Measurements from ENCODE around the gene LGI2. TPM values are rescaled to one million over a fixed set of nuclear protein-coding genes. Genes with fewer than 3 reads are reported as not detected.

LGI2 gene
- total RNA-seq, 1 experiment from 2014 or later = 0.43 TPM

DNA sequence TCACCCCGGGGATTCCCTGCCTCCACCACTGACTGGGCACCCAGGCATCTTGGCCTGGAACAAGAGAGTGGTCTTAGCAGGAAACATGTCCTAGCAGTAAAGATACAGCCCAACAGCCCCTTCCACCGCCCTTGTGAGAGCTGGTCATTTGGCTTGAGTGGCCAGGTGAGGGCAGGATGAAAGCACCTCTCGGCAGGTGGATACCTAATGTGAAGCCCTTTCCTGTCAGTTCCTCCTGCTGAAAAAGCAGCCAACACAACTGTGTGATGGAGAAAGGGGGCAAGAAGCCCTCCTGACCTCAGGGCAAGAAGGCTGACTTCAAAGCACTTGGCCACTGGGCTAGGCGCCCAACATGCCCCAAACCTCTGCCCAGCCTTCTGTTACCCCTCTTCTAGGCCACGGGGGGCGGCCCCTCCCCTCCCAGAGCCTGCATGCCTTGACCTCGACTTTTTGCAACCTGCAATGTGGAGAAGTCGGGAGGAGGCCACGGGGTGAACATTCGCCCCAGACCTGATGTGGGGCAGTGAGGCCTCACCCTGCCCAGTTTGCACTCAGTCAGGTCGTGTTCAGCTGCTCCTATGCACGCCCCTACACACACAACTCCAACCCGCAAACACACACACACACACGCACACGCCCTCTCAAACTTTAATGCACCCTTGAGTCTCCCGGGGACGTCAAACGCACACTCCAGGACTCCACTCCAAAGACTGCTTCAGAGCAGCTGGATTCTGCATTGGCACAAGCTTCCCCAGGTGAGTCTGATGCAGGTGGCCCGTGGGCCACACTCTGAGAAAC, 1.1 kb downstream of the LGI2 start:
- no peak for DNase-seq (ENCODE audit: low spot score)
- no peaks in the 10 kb centered on the region for H3K4me1 ChIP-seq (ENCODE audit: insufficient read depth, low read length, poor library complexity, severe bottlenecking)
- H3K36me3 ChIP-seq (ENCODE audit: insufficient read depth, low read length, poor library complexity, severe bottlenecking) = no peaks in the 10 kb centered on the region
- H3K4me3 ChIP-seq (ENCODE audit: low read depth, low read length, poor library complexity, severe bottlenecking) = peak overlapping the region; percentile 33
- TF ChIP-seq, protein P1, sequence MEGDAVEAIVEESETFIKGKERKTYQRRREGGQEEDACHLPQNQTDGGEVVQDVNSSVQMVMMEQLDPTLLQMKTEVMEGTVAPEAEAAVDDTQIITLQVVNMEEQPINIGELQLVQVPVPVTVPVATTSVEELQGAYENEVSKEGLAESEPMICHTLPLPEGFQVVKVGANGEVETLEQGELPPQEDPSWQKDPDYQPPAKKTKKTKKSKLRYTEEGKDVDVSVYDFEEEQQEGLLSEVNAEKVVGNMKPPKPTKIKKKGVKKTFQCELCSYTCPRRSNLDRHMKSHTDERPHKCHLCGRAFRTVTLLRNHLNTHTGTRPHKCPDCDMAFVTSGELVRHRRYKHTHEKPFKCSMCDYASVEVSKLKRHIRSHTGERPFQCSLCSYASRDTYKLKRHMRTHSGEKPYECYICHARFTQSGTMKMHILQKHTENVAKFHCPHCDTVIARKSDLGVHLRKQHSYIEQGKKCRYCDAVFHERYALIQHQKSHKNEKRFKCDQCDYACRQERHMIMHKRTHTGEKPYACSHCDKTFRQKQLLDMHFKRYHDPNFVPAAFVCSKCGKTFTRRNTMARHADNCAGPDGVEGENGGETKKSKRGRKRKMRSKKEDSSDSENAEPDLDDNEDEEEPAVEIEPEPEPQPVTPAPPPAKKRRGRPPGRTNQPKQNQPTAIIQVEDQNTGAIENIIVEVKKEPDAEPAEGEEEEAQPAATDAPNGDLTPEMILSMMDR (conservative IDR thresholded peaks at IDR 0.05; ENCODE audit: low read depth, low read length) = no peak
- TF ChIP-seq EZH2 (IDR thresholded peaks at IDR 0.05; ENCODE audit: borderline replicate concordance, low read depth, low read length, poor library complexity, severe bottlenecking) = no peak
- peaks cover 84% of the 10 kb centered on the region for H3K27me3 ChIP-seq (replicated peaks; ENCODE audit: insufficient read depth, low read depth, low read length, poor library complexity)
- no peak overlapping the region for H3K27ac ChIP-seq (ENCODE audit: low read depth, low read length, poor library complexity, severe bottlenecking)
- intact Hi-C loops (cut with micrococcal nuclease; ENCODE audit: unreplicated experiment) = no loop called here
- CTCF ChIA-PET = no interaction called here
- H3K9me3 ChIP-seq (ENCODE audit: low read depth, low read length, poor library complexity, severe bottlenecking) = no peaks in the 10 kb centered on the region
- BruUV-seq (replicated peaks) = no TSS peak
- POLR2A ChIA-PET (ENCODE audit: low non-redundant PET) = no interaction called here

DNA sequence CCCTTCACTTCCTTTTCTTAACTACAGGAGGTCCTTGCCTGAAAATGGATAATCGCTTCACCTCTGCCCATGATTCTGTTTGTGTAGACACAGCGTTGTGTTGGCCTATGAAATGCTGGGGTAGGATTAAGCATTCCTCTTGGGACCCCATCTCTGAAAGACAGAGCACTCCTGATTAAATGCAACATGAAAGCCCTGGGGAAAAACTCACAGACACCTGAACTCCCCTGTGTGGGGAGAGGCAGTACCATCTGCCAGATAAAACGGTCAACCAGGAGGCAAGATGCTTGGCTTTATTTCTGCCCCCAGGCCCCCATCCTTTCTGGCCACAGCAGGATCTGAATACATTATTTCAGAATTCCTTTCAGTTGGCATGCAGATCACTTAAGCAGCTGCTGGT, 1.9 kb downstream of the LGI2 start:
- no peaks in the 10 kb centered on the region for H3K36me3 ChIP-seq (ENCODE audit: insufficient read depth, low read length, poor library complexity, severe bottlenecking)
- no TSS peak for BruUV-seq (replicated peaks)
- no peak for DNase-seq (ENCODE audit: low spot score)
- TF ChIP-seq, protein P1 (conservative IDR thresholded peaks at IDR 0.05; ENCODE audit: low read depth, low read length) = no peak
- TF ChIP-seq EZH2 (IDR thresholded peaks at IDR 0.05; ENCODE audit: borderline replicate concordance, low read depth, low read length, poor library complexity, severe bottlenecking) = no peak
- intact Hi-C loops (cut with micrococcal nuclease; ENCODE audit: unreplicated experiment) = no loop called here
- H3K4me1 ChIP-seq (ENCODE audit: insufficient read depth, low read length, poor library complexity, severe bottlenecking) = no peaks in the 10 kb centered on the region
- H3K27ac ChIP-seq (ENCODE audit: low read depth, low read length, poor library complexity, severe bottlenecking) = no peak overlapping the region
- H3K27me3 ChIP-seq (replicated peaks; ENCODE audit: insufficient read depth, low read depth, low read length, poor library complexity) = peaks cover 82% of the 10 kb centered on the region
- no peak overlapping the region for H3K4me3 ChIP-seq (ENCODE audit: low read depth, low read length, poor library complexity, severe bottlenecking)
- POLR2A ChIA-PET (ENCODE audit: low non-redundant PET) = no interaction called here
- CTCF ChIA-PET = no interaction called here
- no peaks in the 10 kb centered on the region for H3K9me3 ChIP-seq (ENCODE audit: low read depth, low read length, poor library complexity, severe bottlenecking)

DNA sequence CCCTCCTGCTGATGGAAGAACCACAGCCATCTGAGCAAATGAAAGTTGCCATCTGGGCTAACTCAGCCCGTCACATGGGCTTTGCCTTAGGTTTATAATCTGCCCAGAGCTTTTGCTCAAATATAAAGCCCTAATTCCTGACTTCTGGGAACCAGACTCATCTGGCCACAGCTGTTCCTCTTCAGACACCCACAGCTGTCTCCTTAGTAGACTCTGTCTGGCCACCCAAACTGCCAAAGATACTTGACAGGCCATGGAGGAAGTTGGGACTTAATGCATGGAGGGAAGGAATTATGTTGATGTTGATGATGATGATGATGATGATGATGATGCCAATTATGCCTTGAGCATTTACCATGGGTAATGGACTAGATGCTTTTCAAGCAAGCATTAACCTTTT, 8.0 kb downstream of the LGI2 start:
- H3K27me3 ChIP-seq (replicated peaks; ENCODE audit: insufficient read depth, low read depth, low read length, poor library complexity) = peaks cover 25% of the 10 kb centered on the region
- no peaks in the 10 kb centered on the region for H3K9me3 ChIP-seq (ENCODE audit: low read depth, low read length, poor library complexity, severe bottlenecking)
- H3K4me1 ChIP-seq (ENCODE audit: insufficient read depth, low read length, poor library complexity, severe bottlenecking) = no peaks in the 10 kb centered on the region
- ChIA-PET CTCF (no interaction called here), POLR2A (ENCODE audit: low non-redundant PET) (no interaction called here)
- H3K36me3 ChIP-seq (ENCODE audit: insufficient read depth, low read length, poor library complexity, severe bottlenecking) = no peaks in the 10 kb centered on the region
- DNase-seq (ENCODE audit: low spot score) = no peak
- intact Hi-C loops (cut with micrococcal nuclease; ENCODE audit: unreplicated experiment) = no loop called here
- TF ChIP-seq, protein P1 (conservative IDR thresholded peaks at IDR 0.05; ENCODE audit: low read depth, low read length) = no peak
- no peak for TF ChIP-seq EZH2 (IDR thresholded peaks at IDR 0.05; ENCODE audit: borderline replicate concordance, low read depth, low read length, poor library complexity, severe bottlenecking)
- H3K27ac ChIP-seq (ENCODE audit: low read depth, low read length, poor library complexity, severe bottlenecking) = no peak overlapping the region
- no TSS peak for BruUV-seq (replicated peaks)
- no peak overlapping the region for H3K4me3 ChIP-seq (ENCODE audit: low read depth, low read length, poor library complexity, severe bottlenecking)

All from A673 (cell line).